Cardiac fibroblast (primary cell): ENCODE data around the gene DNMT3L.
A peak's percentile ranks its signal among the peaks of the same experiment; 100 is the strongest.
"Not testable (repeated sequence)": the region's sequence is repeated elsewhere in the genome, so short reads cannot be mapped to it uniquely, and the experiment has no call there.

Experiments used
- DNase-seq, 2 donors: peaks; one replicate each; pipeline versions ENCODE4 v3.0.0 to v3.0.0-alpha.2; 2010; ENCODE audit warnings: low read depth in 2 of 2
- H3K4me3 ChIP-seq, 2 donors: replicated peaks in 1 of 2; 1 replicate in 1 of 2; 2 replicates in 1 of 2; pipeline ENCODE4 v1.5.1; 2011; ENCODE audit warnings: low read depth in 2 of 2, low read length in 2 of 2, mild to moderate bottlenecking in 2 of 2, moderate library complexity in 1 of 2
- TF ChIP-seq, protein P1 (sequence below): IDR thresholded peaks from one replicate; pipeline ENCODE4 v1.5.1; 2011; ENCODE audit warnings: low read depth, mild to moderate bottlenecking, low read length, inconsistent platforms

DNMT3L gene

GRCh38 chr21:44303490-44303981, 41.8 kb upstream of the DNMT3L start:
- H3K4me3 ChIP-seq: no peak overlapping the region
- TF ChIP-seq, protein P1, sequence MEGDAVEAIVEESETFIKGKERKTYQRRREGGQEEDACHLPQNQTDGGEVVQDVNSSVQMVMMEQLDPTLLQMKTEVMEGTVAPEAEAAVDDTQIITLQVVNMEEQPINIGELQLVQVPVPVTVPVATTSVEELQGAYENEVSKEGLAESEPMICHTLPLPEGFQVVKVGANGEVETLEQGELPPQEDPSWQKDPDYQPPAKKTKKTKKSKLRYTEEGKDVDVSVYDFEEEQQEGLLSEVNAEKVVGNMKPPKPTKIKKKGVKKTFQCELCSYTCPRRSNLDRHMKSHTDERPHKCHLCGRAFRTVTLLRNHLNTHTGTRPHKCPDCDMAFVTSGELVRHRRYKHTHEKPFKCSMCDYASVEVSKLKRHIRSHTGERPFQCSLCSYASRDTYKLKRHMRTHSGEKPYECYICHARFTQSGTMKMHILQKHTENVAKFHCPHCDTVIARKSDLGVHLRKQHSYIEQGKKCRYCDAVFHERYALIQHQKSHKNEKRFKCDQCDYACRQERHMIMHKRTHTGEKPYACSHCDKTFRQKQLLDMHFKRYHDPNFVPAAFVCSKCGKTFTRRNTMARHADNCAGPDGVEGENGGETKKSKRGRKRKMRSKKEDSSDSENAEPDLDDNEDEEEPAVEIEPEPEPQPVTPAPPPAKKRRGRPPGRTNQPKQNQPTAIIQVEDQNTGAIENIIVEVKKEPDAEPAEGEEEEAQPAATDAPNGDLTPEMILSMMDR: no peak
- DNase-seq: no peak

GRCh38 chr21:44302573-44303401, 41.1 kb upstream of the DNMT3L start:
- not testable (repeated sequence) for H3K4me3 ChIP-seq, DNase-seq
- TF ChIP-seq, protein P1: peak; percentile 6

DNA sequence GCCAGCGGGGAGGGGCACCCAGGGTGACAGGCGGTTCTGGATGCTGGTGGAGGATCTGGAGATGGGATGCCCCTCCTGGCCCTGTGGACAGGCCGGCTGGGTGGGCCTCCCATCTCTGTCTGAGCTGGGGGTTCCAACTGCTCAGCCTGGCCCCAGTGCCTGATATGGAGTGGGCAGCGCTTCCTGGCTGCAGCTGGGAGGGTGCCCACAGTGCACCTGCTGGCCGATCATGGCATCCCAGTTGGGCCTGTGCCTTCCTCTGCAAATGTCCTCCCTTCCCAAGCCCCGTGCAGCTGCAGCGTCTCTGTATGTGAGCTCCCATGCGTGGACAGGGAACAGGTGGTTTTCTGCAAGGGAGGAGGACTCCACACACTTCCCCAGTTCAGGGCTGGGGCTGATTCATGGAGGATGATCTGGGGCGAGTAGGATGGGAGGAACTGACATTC, 40.3 kb upstream of the DNMT3L start:
- TF ChIP-seq, protein P1: no peak
- no peak for DNase-seq
- peak overlapping the region in 1 of 2 donors; percentile 82 for H3K4me3 ChIP-seq

- H3K4me3 ChIP-seq: peak overlapping the region; percentile 72 to 82
- TF ChIP-seq, protein P1: no peak
These were observed 39.4 kb upstream of the DNMT3L start for GRCh38 chr21:44301141-44301540.

DNA sequence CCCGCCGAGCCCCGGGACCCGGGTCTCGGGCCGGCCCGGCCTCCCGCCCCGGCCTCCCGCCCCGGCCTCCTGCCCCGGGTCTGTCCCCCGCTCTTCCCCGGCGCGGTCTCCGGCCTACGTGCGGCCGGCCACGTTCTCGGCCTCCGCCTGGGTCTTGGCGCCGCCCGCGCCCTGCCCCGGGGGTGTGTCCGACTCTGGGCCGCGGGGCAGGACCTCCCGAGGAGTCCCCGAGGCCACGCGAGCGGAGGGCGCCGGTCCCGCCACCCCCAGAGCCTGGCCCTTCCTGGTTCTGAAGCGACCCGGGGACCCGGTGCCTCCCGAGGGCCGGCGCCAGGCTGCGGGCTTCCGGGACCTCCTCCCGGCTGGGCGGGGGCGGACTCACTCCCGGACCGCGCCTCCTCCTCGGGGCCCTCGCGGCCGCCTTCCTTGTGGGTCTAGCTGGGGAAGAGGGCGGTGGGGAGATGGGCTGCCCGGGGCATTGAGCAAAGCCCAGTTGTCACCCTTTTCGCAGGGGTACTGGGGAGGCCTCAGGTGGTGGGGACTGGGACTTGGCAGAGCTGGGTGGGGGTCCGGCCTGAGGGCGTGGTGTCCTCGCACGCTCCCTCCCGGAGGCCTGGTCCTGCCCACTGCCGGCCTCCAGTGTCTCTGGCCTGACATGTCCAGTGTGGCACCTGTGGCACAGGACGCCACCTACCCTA, 38.7 kb upstream of the DNMT3L start:
- peak; percentile 40 to 59 for DNase-seq
- peak overlapping the region; percentile 72 to 82 for H3K4me3 ChIP-seq
- TF ChIP-seq, protein P1: no peak

More at GRCh38 chr21:44301141-44301540, 39.4 kb upstream of the DNMT3L start:
- no peak for DNase-seq

GRCh38 chr21:44299458-44300261, 38.0 kb upstream of the DNMT3L start, which contains the start of gene PFKL:
TSS of gene PFKL (plus strand) at chr21:44300053. CDS start at chr21:44300106, 53 bp downstream.
- peak; percentile 55 to 66 for DNase-seq
- TF ChIP-seq, protein P1: no peak
- H3K4me3 ChIP-seq: peak within 1 kb of the TSS; percentile 72 to 82
